ENCODE results near the gene YIPF6.

GRCh38 chrX:68568136-68568535 lies 69.3 kb downstream of the YIPF6 start:
- TF ChIP-seq, protein P1, sequence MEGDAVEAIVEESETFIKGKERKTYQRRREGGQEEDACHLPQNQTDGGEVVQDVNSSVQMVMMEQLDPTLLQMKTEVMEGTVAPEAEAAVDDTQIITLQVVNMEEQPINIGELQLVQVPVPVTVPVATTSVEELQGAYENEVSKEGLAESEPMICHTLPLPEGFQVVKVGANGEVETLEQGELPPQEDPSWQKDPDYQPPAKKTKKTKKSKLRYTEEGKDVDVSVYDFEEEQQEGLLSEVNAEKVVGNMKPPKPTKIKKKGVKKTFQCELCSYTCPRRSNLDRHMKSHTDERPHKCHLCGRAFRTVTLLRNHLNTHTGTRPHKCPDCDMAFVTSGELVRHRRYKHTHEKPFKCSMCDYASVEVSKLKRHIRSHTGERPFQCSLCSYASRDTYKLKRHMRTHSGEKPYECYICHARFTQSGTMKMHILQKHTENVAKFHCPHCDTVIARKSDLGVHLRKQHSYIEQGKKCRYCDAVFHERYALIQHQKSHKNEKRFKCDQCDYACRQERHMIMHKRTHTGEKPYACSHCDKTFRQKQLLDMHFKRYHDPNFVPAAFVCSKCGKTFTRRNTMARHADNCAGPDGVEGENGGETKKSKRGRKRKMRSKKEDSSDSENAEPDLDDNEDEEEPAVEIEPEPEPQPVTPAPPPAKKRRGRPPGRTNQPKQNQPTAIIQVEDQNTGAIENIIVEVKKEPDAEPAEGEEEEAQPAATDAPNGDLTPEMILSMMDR (IDR thresholded peaks at IDR 0.05; ENCODE audit: extremely low read depth in 1 of 2, insufficient read depth in 1 of 2, low read depth in 1 of 2, low read length in 2 of 2): no peak
- TF ChIP-seq POLR2A (IDR thresholded peaks at IDR 0.05; ENCODE audit: low read depth, low read length): no peak
- no peak for TF ChIP-seq JUN (IDR thresholded peaks at IDR 0.05; ENCODE audit: borderline replicate concordance, insufficient read depth, insufficient read length, low read depth)
- TF ChIP-seq EZH2 (IDR thresholded peaks at IDR 0.05; ENCODE audit: borderline replicate concordance, low read depth, low read length, severe bottlenecking): no peak
